Hepatocyte (in vitro differentiated cells): ENCODE data around the gene HM13.

Source experiments
- EZH2 ChIP-seq: fragments of 200-600 bp; sonication (generic); IDR thresholded peaks from 2 replicates; pipeline ENCODE4 v1.6.1; 2016; ENCODE audit warnings: antibody characterized with exemption, mild to moderate bottlenecking, borderline replicate concordance
- TF ChIP-seq, protein P1 (sequence below): fragments of 200-600 bp; sonication (generic); IDR thresholded peaks from 2 replicates; pipeline ENCODE4 v1.5.1; 2016; ENCODE audit warnings: antibody characterized with exemption, mild to moderate bottlenecking; ENCODE audit not compliant: poor library complexity

DNA sequence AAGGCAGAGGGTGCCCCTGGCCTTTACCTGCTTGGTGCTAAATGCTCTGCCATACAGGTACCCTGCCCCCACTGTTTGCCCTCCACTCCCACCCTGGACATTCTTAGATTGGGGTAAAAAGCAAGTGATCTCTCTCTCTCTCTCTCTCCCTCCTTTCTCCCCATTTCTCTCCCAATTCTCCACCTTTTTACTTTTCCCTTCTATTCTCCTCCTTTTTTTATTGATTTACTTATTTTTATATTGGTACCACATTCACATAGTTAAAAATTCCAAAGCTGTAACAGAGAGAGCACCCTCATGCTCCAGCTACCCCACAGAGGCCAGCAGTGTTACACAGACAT lies 53.1 kb downstream of the HM13 start:
- TF ChIP-seq, protein P1, sequence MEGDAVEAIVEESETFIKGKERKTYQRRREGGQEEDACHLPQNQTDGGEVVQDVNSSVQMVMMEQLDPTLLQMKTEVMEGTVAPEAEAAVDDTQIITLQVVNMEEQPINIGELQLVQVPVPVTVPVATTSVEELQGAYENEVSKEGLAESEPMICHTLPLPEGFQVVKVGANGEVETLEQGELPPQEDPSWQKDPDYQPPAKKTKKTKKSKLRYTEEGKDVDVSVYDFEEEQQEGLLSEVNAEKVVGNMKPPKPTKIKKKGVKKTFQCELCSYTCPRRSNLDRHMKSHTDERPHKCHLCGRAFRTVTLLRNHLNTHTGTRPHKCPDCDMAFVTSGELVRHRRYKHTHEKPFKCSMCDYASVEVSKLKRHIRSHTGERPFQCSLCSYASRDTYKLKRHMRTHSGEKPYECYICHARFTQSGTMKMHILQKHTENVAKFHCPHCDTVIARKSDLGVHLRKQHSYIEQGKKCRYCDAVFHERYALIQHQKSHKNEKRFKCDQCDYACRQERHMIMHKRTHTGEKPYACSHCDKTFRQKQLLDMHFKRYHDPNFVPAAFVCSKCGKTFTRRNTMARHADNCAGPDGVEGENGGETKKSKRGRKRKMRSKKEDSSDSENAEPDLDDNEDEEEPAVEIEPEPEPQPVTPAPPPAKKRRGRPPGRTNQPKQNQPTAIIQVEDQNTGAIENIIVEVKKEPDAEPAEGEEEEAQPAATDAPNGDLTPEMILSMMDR: no peak
- no peak for TF ChIP-seq EZH2
